HEK293 (cell line): ENCODE measurements around the gene MRPS10.
"Not testable (repeated sequence)": the region's sequence is repeated elsewhere in the genome, so short reads cannot be mapped to it uniquely, and the experiment has no call there.

Source experiments
- CTCF ChIA-PET: fragments of 350-600 bp; formaldehyde crosslinking; extraction: SDS; loops from one replicate; lab custom pipeline; 2021; ENCODE audit warnings: antibody characterized with exemption; lab: Yijun Ruan, JAX
- POLR2A ChIA-PET: fragments of 300-600 bp; formaldehyde crosslinking; extraction: SDS; loops from one replicate; lab custom pipeline; 2020; ENCODE audit warnings: antibody characterized with exemption, inconsistent platforms; lab: Yijun Ruan, JAX
- H3K27ac ChIP-seq: fragments of 200-500 bp; sonication (Bioruptor generic); 2 replicates; pipeline ENCODE4 v1.5.1; 2014; ENCODE audit warnings: low read depth, low read length, control low read depth, inconsistent platforms; ENCODE audit errors: extremely low read depth
- H3K36me3 ChIP-seq, 2 experiments: fragments of 200-500 bp in 1 of 2; sonication (Bioruptor generic) in 1 of 2; 1 replicate in 1 of 2; 2 replicates in 1 of 2; pipeline ENCODE4 v1.5.1; 2014 to 2017; ENCODE audit warnings: inconsistent platforms in 2 of 2, low read length in 2 of 2; ENCODE audit not compliant: control insufficient read depth in 2 of 2, insufficient read depth in 1 of 2
- H3K4me1 ChIP-seq: fragments of 200-500 bp; sonication (Bioruptor generic); 2 replicates; pipeline ENCODE4 v1.5.1; 2014; ENCODE audit warnings: mild to moderate bottlenecking, low read length, inconsistent platforms; ENCODE audit not compliant: control insufficient read depth, insufficient read depth
- H3K4me3 ChIP-seq: 2 replicates; pipeline ENCODE4 v1.5.1; 2011; ENCODE audit warnings: low read depth, mild to moderate bottlenecking, control low read depth, low read length, moderate library complexity
- H3K9me3 ChIP-seq: fragments of 200-500 bp; sonication (Bioruptor generic); 2 replicates; pipeline ENCODE4 v1.5.1; 2014; ENCODE audit warnings: low read depth, low read length, inconsistent platforms; ENCODE audit not compliant: control insufficient read depth, insufficient read depth
- FEZF1 ChIP-seq: fragments of 450-650 bp; formaldehyde crosslinking; IDR thresholded peaks from 2 replicates; pipeline ENCODE4 v1.5.1; 2016; ENCODE audit warnings: missing biosample characterization, missing genetic modification characterization
- KLF7 ChIP-seq: fragments of 450-650 bp; formaldehyde crosslinking; IDR thresholded peaks from 2 replicates; pipeline ENCODE4 v1.5.1; 2016; ENCODE audit warnings: missing biosample characterization, missing genetic modification characterization, borderline replicate concordance
- OSR2 ChIP-seq: fragments of 450-650 bp; formaldehyde crosslinking; IDR thresholded peaks from 2 replicates; pipeline ENCODE4 v1.5.1; 2016; ENCODE audit warnings: missing biosample characterization, missing genetic modification characterization
- PRDM6 ChIP-seq: fragments of 450-650 bp; formaldehyde crosslinking; IDR thresholded peaks from 2 replicates; pipeline ENCODE4 v1.5.1; 2017; ENCODE audit warnings: missing biosample characterization, missing genetic modification characterization
- ZBTB48 ChIP-seq: fragments of 450-650 bp; formaldehyde crosslinking; IDR thresholded peaks from 2 replicates; pipeline ENCODE4 v1.5.1; 2016; ENCODE audit warnings: missing biosample characterization, missing genetic modification characterization
- ZNF292 ChIP-seq: fragments of 450-650 bp; formaldehyde crosslinking; IDR thresholded peaks from 2 replicates; pipeline ENCODE4 v1.5.1; 2016; ENCODE audit warnings: low read depth, missing biosample characterization, missing genetic modification characterization, borderline replicate concordance
- ZNF394 ChIP-seq: fragments of 450-650 bp; formaldehyde crosslinking; IDR thresholded peaks from 2 replicates; pipeline ENCODE4 v1.5.1; 2016; ENCODE audit warnings: missing biosample characterization, missing genetic modification characterization, mild to moderate bottlenecking, moderate library complexity, borderline replicate concordance
- ZNF48 ChIP-seq: fragments of 450-650 bp; formaldehyde crosslinking; IDR thresholded peaks from 2 replicates; pipeline ENCODE4 v1.5.1; 2016; ENCODE audit warnings: missing biosample characterization, missing genetic modification characterization
- ZNF660 ChIP-seq: fragments of 450-650 bp; IDR thresholded peaks from 2 replicates; pipeline ENCODE4 v1.5.1; 2018; ENCODE audit warnings: missing biosample characterization, mild to moderate bottlenecking, missing genetic modification characterization
- ZNF843 ChIP-seq: fragments of 450-650 bp; formaldehyde crosslinking; IDR thresholded peaks from 2 replicates; pipeline ENCODE4 v1.5.1; 2016; ENCODE audit warnings: missing biosample characterization, missing genetic modification characterization
- ZSCAN18 ChIP-seq: fragments of 450-650 bp; formaldehyde crosslinking; IDR thresholded peaks from 2 replicates; pipeline ENCODE4 v1.5.1; 2016; ENCODE audit warnings: missing biosample characterization, missing genetic modification characterization
- ZXDB ChIP-seq: fragments of 450-650 bp; formaldehyde crosslinking; IDR thresholded peaks from 2 replicates; pipeline ENCODE4 v1.5.1; 2016; ENCODE audit warnings: missing biosample characterization, missing genetic modification characterization
- TF ChIP-seq, protein P1 (sequence below): fragments of 450-650 bp; formaldehyde crosslinking; IDR thresholded peaks from 2 replicates; pipeline ENCODE4 v1.5.1; 2017; ENCODE audit warnings: missing biosample characterization, mild to moderate bottlenecking, missing genetic modification characterization, moderate library complexity
- TF ChIP-seq, protein P2 (sequence below): fragments of 450-650 bp; formaldehyde crosslinking; IDR thresholded peaks from 2 replicates; pipeline ENCODE4 v1.5.1; 2016; ENCODE audit warnings: missing biosample characterization, missing genetic modification characterization
- TF ChIP-seq, protein P3 (sequence below): fragments of 450-650 bp; formaldehyde crosslinking; IDR thresholded peaks from 2 replicates; pipeline ENCODE4 v1.5.1; 2016; ENCODE audit warnings: missing biosample characterization, missing genetic modification characterization

Gene MRPS10

DNA sequence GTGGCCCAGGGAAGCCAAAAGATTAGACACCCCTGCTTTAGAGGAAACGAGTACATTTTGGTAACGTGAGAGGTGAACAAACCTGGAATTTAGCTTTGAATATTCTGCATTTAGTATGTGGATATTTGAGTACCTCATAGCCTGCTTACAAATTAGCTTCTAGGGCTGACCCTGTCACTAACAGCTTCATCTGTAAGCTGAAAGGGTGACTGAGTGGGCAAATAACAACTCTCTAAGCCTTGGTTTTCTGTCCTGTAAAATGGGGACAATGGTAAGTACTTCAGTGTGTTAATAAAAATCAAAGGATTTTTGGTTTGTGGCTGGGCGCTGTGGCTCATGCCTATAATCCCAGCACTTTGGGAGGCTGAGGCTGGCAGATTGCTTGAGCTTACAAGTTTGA is 14.5 kb downstream of the MRPS10 start:
- Histone ChIP-seq H3K4me3 (no peak overlapping the region), H3K4me1 (no peaks in the 10 kb centered on the region), H3K36me3 (peaks cover 9 to 45% of the 10 kb centered on the region in 2 experiments), H3K9me3 (no peaks in the 10 kb centered on the region), H3K27ac (no peak overlapping the region)
- ChIA-PET POLR2A (interaction anchor here (0.6 kb wide), 1 partner anchor 261 kb away, joined by 6 read pairs; no protein-coding TSS in a partner anchor), CTCF (interaction anchor here (0.9 to 3.2 kb wide), 4 partner anchors 10 to 345 kb away, joined by 3 to 40 read pairs (median 7); no protein-coding TSS in a partner anchor)
- TF ChIP-seq FEZF1 (tag by site-specific recombination) (no peak), ZNF48 (tag by site-specific recombination) (no peak), KLF7 (tag by site-specific recombination) (no peak), ZNF660 (tag by site-specific recombination) (no peak), ZBTB48 (tag by site-specific recombination) (no peak), ZSCAN18 (tag by site-specific recombination) (no peak)
- TF ChIP-seq, protein P1, sequence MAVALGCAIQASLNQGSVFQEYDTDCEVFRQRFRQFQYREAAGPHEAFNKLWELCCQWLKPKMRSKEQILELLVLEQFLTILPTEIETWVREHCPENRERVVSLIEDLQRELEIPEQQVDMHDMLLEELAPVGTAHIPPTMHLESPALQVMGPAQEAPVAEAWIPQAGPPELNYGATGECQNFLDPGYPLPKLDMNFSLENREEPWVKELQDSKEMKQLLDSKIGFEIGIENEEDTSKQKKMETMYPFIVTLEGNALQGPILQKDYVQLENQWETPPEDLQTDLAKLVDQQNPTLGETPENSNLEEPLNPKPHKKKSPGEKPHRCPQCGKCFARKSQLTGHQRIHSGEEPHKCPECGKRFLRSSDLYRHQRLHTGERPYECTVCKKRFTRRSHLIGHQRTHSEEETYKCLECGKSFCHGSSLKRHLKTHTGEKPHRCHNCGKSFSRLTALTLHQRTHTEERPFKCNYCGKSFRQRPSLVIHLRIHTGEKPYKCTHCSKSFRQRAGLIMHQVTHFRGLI (tag by site-specific recombination), result no peak

DNA sequence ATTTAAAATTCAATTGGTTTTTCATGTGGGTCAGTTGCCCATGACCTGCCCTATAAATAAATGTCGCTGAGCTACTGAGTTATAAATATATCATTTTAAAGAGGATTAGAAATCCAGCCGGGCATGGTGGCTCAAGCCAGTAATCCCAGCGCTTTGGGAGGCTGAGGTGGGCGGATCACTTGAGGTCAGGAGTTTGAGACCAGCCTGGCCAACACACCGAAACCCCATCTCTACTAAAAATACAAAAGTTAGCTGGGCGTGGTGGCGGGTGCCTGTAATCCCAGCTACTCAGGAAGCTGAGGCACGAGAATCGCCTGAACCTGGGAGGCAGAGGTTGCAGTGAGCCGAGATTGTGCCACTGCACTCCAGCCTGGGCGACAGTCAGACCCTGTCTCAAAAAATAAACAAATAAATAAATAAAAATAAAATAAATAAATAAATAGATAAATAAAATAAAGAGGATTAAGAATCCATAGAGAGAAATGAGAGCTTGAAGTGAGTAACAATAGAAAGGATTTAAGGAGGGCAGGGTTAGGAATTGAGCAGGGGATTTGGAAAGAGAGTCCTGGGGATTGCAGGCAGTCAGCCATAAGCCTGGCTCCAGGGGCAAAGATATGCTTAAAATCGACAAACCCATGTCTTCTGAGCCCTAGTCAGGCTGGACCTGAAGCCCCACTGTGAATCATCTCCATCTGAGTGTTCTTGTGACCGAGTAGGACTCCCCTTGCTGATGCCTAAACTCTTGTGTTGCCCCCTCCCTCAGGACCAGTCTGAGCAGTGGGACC is 15.3 kb downstream of the MRPS10 start:
- not testable (repeated sequence) for H3K9me3 ChIP-seq, H3K27ac ChIP-seq, H3K4me3 ChIP-seq, H3K4me1 ChIP-seq
- peaks cover 3 to 36% of the 10 kb centered on the region in 2 experiments for H3K36me3 ChIP-seq
- ChIA-PET POLR2A (interaction anchor here (0.5 kb wide), 1 partner anchor 56 kb away, joined by 5 read pairs; no protein-coding TSS in a partner anchor), CTCF (interaction anchor here (0.9 to 3.2 kb wide), 4 partner anchors 12 to 346 kb away, joined by 3 to 40 read pairs (median 5); no protein-coding TSS in a partner anchor)

GRCh38 chr6:42201382-42201781 is 16.3 kb downstream of the MRPS10 start:
- TF ChIP-seq ZNF292 (tag by site-specific recombination) (no peak), ZNF843 (tag by site-specific recombination) (peak; percentile 73), OSR2 (tag by site-specific recombination) (peak; percentile 57; the same call in 1 of the 2 replicates), ZXDB (tag by site-specific recombination) (peak; percentile 66), FEZF1 (tag by site-specific recombination) (peak; percentile 68), ZNF394 (tag by site-specific recombination) (no peak), PRDM6 (tag by site-specific recombination) (0 out of 2 replicates have a peak, but pooled peaks have one; percentile 32)
- TF ChIP-seq, protein P2, sequence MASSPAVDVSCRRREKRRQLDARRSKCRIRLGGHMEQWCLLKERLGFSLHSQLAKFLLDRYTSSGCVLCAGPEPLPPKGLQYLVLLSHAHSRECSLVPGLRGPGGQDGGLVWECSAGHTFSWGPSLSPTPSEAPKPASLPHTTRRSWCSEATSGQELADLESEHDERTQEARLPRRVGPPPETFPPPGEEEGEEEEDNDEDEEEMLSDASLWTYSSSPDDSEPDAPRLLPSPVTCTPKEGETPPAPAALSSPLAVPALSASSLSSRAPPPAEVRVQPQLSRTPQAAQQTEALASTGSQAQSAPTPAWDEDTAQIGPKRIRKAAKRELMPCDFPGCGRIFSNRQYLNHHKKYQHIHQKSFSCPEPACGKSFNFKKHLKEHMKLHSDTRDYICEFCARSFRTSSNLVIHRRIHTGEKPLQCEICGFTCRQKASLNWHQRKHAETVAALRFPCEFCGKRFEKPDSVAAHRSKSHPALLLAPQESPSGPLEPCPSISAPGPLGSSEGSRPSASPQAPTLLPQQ (tag by site-specific recombination), result no peak
- TF ChIP-seq, protein P3, sequence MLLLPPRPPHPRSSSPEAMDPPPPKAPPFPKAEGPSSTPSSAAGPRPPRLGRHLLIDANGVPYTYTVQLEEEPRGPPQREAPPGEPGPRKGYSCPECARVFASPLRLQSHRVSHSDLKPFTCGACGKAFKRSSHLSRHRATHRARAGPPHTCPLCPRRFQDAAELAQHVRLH (tag by site-specific recombination), result 0 out of 2 replicates have a peak, but pooled peaks have one; percentile 16
- Histone ChIP-seq H3K4me3 (no peak overlapping the region), H3K27ac (no peak overlapping the region), H3K9me3 (no peaks in the 10 kb centered on the region), H3K4me1 (no peaks in the 10 kb centered on the region), H3K36me3 (peaks cover 2 to 29% of the 10 kb centered on the region in 2 experiments; a peak in 2 of 3 replicates)
- ChIA-PET CTCF (interaction anchor here (3.2 kb wide), 1 partner anchor 13 kb away, joined by 40 read pairs; no protein-coding TSS in a partner anchor), POLR2A (interaction anchor here (0.5 kb wide), 1 partner anchor 547 kb away, joined by 3 read pairs; no protein-coding TSS in a partner anchor)
